Muscle of back (tissue), 11 donors: ENCODE data around the gene KANSL2. TPM values are rescaled to one million over a fixed set of nuclear protein-coding genes. Genes with fewer than 3 reads are reported as not detected.
A peak's percentile ranks its signal among the peaks of the same experiment; 100 is the strongest.
"Not testable (repeated sequence)": the region's sequence is repeated elsewhere in the genome, so short reads cannot be mapped to it uniquely, and the experiment has no call there.

Experiments used
- DNase-seq, 3 donors: peaks; one replicate each; pipeline versions ENCODE4 v3.0.0 to v3.0.0-alpha.2; 2013
- polyA plus RNA-seq, 10 donors: library from polyadenylated mRNA; unstranded; fragments of 120-200 nt; gene quantifications; one replicate each; pipeline ENCODE4 v1.2.1, GENCODE V29; 2013; ENCODE audit not compliant: insufficient read length in 10 of 10

KANSL2 gene
- polyA plus RNA-seq, 10 donors = 26.0 to 40.2 (median 34.1) TPM

DNA sequence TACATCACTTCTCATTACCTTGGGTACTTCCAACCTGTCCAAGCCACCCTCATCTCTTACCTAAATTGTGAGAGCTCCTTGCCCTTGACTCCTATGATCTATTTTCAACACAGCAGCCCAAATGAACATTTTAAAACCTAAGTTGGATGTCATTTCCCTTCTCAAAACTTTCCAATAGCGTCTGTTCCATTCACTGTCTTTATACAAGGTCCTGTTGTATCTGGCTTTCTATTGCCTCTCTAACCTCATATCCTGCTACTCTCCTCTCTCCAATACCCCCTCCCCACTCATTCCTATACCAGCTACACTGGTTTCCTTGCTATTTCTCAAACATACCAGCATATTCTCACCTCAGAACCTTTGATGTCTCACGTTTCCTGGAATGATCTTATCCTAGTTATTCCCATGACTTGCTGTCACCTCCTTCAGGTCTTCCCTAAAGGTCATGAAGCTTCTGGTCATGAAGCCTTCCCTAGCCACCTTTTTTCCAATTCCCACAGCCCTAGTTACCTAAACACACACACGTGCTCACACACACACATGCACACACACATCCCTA, 4.1 kb upstream of the KANSL2 start:
- no peak for DNase-seq

DNA sequence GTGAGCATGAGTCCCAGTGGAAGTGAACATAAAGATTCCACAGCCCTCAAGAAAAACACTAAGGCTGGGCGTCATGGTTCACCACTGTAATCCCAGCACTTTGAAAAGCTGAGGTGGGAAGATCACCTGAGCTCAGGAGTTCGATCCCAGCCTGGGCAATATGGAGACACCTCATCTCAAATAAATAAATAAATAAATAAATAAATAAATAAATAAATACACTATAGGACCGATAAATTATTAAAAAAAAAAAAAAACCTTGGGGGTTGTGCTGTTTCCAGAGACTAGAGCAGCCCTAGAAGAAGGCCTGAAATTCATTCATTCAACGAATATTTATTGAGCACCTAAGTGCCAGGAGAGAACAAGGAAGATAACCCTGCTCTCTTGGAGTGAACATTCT, 1.5 kb upstream of the KANSL2 start:
- DNase-seq = no peak

GRCh38 chr12:48682927-48683326, 889 bp upstream of the KANSL2 start:
- no peak for DNase-seq

- not testable (repeated sequence) for DNase-seq
These were observed 481 bp upstream of the KANSL2 start for GRCh38 chr12:48682533-48682905.

DNA sequence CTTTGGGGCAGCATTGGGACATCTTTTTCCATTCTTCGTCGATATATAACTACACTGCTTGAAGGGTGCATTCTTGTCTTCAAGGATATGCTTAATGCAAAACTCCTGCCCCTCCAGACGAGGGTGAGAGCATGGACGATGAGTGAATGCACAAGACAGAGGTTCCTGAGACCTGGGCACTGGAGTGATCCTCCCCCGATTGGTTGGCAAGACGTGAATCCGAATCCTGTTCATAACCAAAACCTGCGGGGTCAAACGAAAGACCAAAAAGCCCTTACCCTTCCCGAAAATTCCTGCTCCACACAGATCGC, 684 bp downstream of the KANSL2 start:
- no peak for DNase-seq

GRCh38 chr12:48680861-48681260, 1.2 kb downstream of the KANSL2 start:
- no peak for DNase-seq

- DNase-seq = no peak
These were observed 3.4 kb downstream of the KANSL2 start for GRCh38 chr12:48678551-48679185.

GRCh38 chr12:48671231-48671856, 10.7 kb downstream of the KANSL2 start:
- no peak for DNase-seq

DNA sequence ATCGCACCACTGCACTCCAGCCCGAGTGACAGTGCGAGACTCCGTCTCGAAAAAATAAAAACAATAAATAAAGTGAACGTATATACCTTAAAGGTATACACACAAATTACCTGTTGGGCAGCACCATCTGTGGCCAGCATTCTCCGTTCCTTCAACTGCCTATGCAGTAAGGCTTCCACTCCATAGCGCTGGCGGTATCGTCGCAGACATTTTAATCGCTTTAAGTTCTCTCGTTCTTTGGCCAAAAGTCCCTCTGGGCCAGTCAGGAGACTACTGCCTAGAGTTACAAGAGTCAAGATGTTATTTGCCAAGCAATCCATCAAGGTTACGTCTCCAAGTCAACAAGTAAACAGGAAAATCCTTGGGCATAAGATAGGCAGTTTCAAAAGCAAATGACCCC, 13.0 kb downstream of the KANSL2 start:
- DNase-seq = no peak

DNA sequence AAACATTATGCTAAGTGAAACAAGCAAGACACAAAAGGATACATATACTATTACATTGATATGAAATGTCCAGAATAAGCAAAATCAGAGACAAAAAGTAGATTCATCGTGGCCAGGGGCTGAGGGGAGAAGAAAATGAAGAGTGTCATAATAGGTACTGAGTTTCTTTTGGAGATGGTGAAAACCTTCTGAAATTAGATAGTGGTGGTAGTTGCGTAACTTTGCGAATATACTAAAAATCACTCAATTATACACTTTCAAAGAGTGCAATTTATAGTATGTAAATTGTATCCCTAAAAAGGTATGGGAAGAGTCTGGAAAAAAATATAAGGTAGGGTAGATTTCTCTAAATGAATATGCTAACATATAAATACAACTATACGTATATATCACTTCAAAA, 22.2 kb downstream of the KANSL2 start:
- no peak for DNase-seq

DNA sequence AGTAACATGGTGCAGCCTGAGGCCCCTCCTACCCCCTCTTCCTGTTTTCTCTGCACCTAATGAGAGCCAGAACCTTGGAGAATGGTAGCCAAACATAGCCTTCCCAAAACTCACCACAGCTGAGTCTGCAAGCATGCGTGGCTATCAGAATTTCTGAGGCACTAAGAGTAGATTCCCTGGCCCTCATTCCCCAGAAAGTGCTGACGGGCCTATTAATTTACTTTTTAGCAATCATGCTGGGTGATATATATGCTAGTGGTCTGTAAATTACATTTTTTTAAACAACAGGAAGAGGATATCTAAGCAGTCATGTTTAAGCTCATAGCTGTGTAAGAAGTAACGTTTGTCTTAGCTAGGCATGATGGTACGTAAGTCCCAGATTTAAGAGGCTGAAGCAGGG, 30.4 kb downstream of the KANSL2 start:
- DNase-seq = no peak

GRCh38 chr12:48645354-48645753, 36.7 kb downstream of the KANSL2 start:
- DNase-seq = not testable (repeated sequence)

DNA sequence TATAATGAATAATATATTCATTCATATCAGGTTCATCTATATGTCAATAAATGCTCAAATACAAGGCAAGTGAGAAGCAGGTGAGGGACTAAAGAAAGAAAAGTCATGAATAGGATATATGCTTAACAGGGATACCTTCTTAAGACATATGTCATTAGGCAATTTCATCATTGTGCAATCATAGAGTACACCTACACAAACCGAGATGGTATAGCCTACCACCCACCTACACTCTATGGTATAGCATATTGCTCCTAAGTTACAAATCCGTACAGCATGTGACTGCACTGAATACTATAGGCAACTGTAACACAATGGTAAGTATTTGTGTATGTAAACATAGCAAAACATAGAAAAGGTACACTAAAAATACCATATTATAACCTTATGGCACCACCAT, 39.0 kb downstream of the KANSL2 start:
- DNase-seq = no peak

DNA sequence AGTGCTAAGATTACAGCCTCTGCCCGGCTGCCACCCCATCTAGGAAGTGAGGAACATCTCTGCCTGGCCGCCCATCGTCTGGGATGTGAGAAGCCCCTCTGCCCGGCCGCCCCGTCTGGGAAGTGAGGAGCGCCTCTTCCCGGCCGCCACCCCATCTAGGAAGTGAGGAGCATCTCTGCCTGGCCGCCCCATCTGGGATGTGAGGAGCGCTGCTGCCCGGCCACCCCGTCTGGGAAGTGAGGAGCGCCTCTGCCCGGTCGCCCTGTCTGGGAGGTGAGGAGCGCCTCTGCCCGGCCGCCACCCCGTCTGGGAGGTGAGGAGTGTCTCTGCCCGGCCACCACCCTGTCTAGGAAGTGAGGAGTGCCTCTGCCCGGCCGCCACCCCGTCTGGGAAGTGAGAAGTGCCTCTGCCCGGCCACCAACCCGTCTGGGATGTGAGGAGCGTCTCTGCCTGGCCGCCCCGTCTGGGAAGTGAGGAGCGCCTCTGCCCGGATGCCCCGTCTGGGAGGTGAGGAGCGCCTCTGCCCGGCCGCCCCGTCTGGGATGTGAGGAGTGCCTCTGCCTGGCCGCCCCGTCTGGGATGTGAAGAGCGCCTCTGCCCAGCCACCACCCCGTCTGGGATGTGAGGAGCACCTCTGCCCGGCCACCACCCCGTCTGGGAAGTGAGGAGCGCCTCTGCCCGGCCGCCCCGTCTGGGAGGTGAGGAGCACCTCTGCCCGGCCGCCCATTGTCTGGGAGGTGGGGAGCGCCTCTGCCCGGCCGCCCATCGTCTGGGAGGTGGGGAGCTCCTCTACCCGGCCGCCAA, 40.1 kb downstream of the KANSL2 start:
- DNase-seq = not testable (repeated sequence)

DNA sequence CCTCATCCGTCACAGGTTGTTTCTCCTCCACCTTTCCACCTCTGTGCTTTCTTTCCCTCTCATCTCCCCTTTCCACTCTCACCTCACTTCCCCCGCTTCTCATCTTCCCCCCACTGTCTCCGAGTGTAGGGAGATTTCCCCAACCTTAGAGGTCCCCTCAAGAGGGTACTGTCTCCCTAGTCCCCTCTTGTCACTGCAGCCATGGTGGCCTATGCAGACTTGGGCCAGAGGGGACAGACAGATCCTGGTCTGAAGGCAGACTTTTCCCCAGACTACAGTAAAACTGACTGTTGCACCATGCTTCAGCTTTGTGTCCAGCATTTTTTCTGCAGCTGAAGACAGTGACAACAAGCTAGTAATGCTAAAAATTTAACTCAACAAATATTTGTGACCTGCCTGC, 41.2 kb downstream of the KANSL2 start:
- DNase-seq = no peak

- no peak for DNase-seq
These were observed 41.6 kb downstream of the KANSL2 start for GRCh38 chr12:48640428-48640827.

DNA sequence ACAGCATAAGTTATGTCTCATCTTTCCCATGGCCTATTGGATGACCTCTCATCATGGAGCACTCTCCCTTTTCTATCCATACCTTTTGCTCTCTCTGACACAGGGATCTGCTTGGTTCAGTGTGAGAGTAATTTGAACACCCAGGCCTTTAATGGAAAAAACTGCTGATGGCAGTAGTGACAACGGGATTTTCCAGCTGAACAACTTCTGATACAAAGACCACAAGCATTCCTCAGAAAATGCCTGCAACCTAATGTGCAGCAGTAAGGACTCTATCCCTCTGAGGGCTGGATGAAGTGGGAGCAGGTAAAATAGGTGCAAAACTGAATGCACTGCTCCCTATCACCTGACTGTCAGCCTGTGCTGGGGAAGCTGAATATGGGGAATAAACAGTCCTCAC, 51.0 kb downstream of the KANSL2 start:
- no peak for DNase-seq

- no peak for DNase-seq
These were observed 51.7 kb downstream of the KANSL2 start for GRCh38 chr12:48630346-48630745.

DNA sequence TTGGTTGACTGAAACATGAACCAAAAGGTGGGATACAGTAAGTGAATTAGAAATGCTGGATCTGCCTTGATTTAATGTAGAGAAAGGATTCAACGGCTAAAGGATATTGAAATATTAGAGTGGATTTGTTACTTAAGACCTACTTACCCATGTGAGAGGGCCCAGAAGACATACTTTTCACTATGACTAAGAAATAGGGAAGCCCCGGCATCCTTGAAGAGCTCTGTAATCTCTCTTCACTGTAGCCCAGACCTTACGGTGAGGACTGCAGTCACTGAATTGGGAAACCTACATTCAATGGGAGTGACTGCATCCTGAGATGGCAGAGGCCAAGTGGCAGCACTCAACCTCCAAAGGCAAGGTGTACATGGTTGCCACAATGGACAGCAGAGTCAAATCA, 52.5 kb downstream of the KANSL2 start:
- DNase-seq = no peak

DNA sequence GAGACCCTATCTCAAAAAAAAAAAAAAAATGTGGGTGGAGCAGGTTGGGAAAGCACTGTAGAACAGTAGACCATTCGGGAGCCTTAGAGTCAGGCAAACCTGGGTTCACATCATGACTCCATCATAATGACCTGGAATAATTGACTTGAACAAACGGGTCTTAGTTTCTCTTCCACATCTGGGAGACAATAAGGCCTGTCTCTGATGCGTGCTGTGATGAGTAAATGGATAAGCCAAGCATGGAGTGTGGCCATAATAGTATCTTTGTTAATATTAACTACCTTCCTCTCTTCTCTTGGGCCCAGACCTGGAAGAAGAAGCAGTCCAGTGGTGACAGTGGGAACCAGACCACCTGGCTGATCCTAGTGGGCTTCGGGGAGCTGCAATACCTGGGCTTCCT, 54.5 kb downstream of the KANSL2 start:
- no peak for DNase-seq

GRCh38 chr12:48622997-48623396, 59.0 kb downstream of the KANSL2 start:
- DNase-seq = not testable (repeated sequence)

DNA sequence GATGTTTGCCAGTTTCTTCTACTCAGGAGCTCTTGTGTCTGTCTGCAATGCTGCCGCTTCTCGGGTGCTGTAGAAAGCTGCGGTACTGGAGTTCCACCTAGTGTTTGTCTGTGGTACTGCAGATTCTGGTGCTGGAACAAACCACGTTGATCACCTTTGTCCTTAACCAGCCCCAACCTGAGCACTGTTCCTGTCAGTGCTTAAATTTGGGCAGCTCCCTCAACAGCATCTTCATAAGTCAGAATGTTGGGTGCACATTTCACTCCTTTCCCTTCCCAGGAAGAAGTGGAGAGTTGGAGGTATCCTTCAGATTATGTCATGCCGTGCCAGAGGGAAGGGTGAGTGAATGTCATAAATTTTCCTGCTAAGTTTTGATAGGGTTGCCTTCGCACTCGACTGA, 63.5 kb downstream of the KANSL2 start:
- DNase-seq = peak; percentile 60 to 75 (median 67)

GRCh38 chr12:48615681-48616080, 66.4 kb downstream of the KANSL2 start:
- no peak for DNase-seq
